Inferior parietal cortex (tissue), 1 donor: ENCODE data around the gene SPTBN1.

Source experiments
- DNase-seq: peaks from one replicate; pipeline ENCODE4 v3.0.0-alpha.2; 2016; ENCODE audit errors: extremely low spot score

The SPTBN1 gene

GRCh38 chr2:54610700-54611099 lies 154.6 kb downstream of the SPTBN1 start:
- no peak for DNase-seq

GRCh38 chr2:54611830-54612545 lies 155.9 kb downstream of the SPTBN1 start:
- no peak for DNase-seq

GRCh38 chr2:54613386-54613785 lies 157.3 kb downstream of the SPTBN1 start:
- no peak for DNase-seq

- DNase-seq = no peak
These were observed 157.7 kb downstream of the SPTBN1 start for GRCh38 chr2:54613794-54614257.

GRCh38 chr2:54614819-54615218 lies 158.7 kb downstream of the SPTBN1 start:
- DNase-seq = no peak

- DNase-seq = no peak
These were observed 159.9 kb downstream of the SPTBN1 start for GRCh38 chr2:54615832-54616534.

GRCh38 chr2:54617409-54617808 lies 161.3 kb downstream of the SPTBN1 start:
- no peak for DNase-seq

GRCh38 chr2:54618646-54619565 lies 162.8 kb downstream of the SPTBN1 start:
- no peak for DNase-seq

- no peak for DNase-seq
These were observed 163.6 kb downstream of the SPTBN1 start for GRCh38 chr2:54619660-54620231.

GRCh38 chr2:54620948-54621347 lies 164.8 kb downstream of the SPTBN1 start:
- DNase-seq = no peak

- DNase-seq = no peak
These were observed 168.5 kb downstream of the SPTBN1 start for GRCh38 chr2:54624591-54625071.

GRCh38 chr2:54626131-54626530 lies 170.0 kb downstream of the SPTBN1 start:
- no peak for DNase-seq

- DNase-seq = no peak
These were observed 170.8 kb downstream of the SPTBN1 start for GRCh38 chr2:54626884-54627283.

GRCh38 chr2:54627973-54628372 lies 171.8 kb downstream of the SPTBN1 start:
- DNase-seq = no peak

- no peak for DNase-seq
These were observed 172.3 kb downstream of the SPTBN1 start for GRCh38 chr2:54628418-54628817.

GRCh38 chr2:54628957-54629356 lies 172.8 kb downstream of the SPTBN1 start:
- no peak for DNase-seq

GRCh38 chr2:54629390-54629789 lies 173.3 kb downstream of the SPTBN1 start:
- DNase-seq = no peak

GRCh38 chr2:54629914-54630857 lies 174.1 kb downstream of the SPTBN1 start:
- no peak for DNase-seq

GRCh38 chr2:54630858-54631497 lies 174.9 kb downstream of the SPTBN1 start:
- no peak for DNase-seq

GRCh38 chr2:54631755-54632154 lies 175.6 kb downstream of the SPTBN1 start:
- DNase-seq = no peak
